HCT116 (cell line): ENCODE results near the gene MDH2.

Source experiments
- EGR1 ChIP-seq: IDR thresholded peaks from 2 replicates; pipeline ENCODE4 v1.6.1; 2012; ENCODE audit warnings: low read depth
- EZH2 ChIP-seq: fragments of 200-600 bp; sonication (generic); IDR thresholded peaks from 2 replicates; pipeline ENCODE4 v1.6.1; 2017; ENCODE audit warnings: antibody characterized with exemption, mixed run types
- JUND ChIP-seq: IDR thresholded peaks from 2 replicates; pipeline ENCODE4 v1.6.1; 2012
- POLR2A ChIP-seq: IDR thresholded peaks from 2 replicates; pipeline ENCODE4 v1.7.0; 2011; ENCODE audit warnings: borderline replicate concordance; ENCODE audit not compliant: insufficient read depth, insufficient read length; ENCODE audit errors: extremely low read depth
- POLR2AphosphoS5 ChIP-seq: IDR thresholded peaks from 2 replicates; pipeline ENCODE4 v1.6.1; 2011; ENCODE audit warnings: mild to moderate bottlenecking, low read depth, low read length, moderate library complexity
- SIN3A ChIP-seq: IDR thresholded peaks from 2 replicates; pipeline ENCODE4 v1.6.1; 2012; ENCODE audit warnings: low read depth
- SP1 ChIP-seq: IDR thresholded peaks from 2 replicates; pipeline ENCODE4 v1.6.1; 2012; ENCODE audit warnings: low read depth
- YY1 ChIP-seq: IDR thresholded peaks from 2 replicates; pipeline ENCODE4 v1.6.1; 2011; ENCODE audit warnings: low read length, low read depth, moderate library complexity, mild to moderate bottlenecking; ENCODE audit not compliant: insufficient replicate concordance; ENCODE audit errors: extremely low read depth
- ZNF274 ChIP-seq: fragments of 200-500 bp; sonication (Bioruptor generic); IDR thresholded peaks from 2 replicates; pipeline ENCODE4 v1.6.1; 2014; ENCODE audit warnings: mild to moderate bottlenecking, low read depth, low read length, inconsistent platforms
- TF ChIP-seq, protein P1 (sequence below), 3 experiments: fragments of 200-600 bp in 1 of 3; sonication (generic) in 1 of 3; IDR thresholded peaks in 2 of 3; conservative IDR thresholded peaks in 1 of 3; 2 replicates each; pipeline ENCODE4 v1.5.1; 2012 to 2017; ENCODE audit warnings: low read depth in 2 of 3, low read length in 2 of 3, antibody characterized with exemption in 1 of 3, borderline replicate concordance in 1 of 3, control low read depth in 1 of 3, mild to moderate bottlenecking in 1 of 3, mixed read lengths in 1 of 3, mixed run types in 1 of 3, moderate library complexity in 1 of 3; ENCODE audit not compliant: insufficient read depth in 1 of 3
- TF ChIP-seq, protein P2 (sequence below): IDR thresholded peaks from 2 replicates; pipeline ENCODE4 v1.6.1; 2012; ENCODE audit warnings: low read depth
- TF ChIP-seq, protein P3 (sequence below): IDR thresholded peaks from 2 replicates; pipeline ENCODE4 v1.6.1; 2012
- TF ChIP-seq, protein P4 (sequence below): IDR thresholded peaks from 2 replicates; pipeline ENCODE4 v1.6.1; 2012

DNA sequence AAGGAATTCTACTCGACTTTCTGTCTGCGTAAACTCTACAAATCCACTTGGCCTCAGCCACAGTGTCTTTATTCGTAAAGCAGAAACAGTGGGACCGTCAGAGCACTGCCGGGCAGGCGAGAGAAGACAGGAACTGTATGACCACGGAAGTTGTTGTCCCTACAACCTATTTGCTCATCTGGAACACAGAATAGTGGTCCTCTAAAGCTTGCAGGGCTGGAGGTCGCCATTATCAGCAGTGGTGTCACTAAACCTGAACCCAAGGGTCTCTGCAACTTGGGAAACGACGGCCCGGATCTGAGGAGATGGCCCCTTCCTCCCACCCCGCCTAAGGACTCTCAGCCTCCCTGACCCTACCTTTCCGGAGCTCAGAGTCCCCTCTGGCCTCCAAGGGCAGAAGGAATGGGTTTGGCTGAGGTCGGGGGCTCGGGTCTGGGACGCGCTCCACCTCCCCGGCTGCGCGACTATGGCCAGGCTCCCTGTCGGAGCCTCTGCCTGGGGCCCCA is 548 bp upstream of the MDH2 start:
- no peak for TF ChIP-seq YY1
- TF ChIP-seq, protein P1, sequence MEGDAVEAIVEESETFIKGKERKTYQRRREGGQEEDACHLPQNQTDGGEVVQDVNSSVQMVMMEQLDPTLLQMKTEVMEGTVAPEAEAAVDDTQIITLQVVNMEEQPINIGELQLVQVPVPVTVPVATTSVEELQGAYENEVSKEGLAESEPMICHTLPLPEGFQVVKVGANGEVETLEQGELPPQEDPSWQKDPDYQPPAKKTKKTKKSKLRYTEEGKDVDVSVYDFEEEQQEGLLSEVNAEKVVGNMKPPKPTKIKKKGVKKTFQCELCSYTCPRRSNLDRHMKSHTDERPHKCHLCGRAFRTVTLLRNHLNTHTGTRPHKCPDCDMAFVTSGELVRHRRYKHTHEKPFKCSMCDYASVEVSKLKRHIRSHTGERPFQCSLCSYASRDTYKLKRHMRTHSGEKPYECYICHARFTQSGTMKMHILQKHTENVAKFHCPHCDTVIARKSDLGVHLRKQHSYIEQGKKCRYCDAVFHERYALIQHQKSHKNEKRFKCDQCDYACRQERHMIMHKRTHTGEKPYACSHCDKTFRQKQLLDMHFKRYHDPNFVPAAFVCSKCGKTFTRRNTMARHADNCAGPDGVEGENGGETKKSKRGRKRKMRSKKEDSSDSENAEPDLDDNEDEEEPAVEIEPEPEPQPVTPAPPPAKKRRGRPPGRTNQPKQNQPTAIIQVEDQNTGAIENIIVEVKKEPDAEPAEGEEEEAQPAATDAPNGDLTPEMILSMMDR (IDR thresholded peaks at IDR 0.05 in 2 of 3, conservative IDR thresholded peaks at IDR 0.05 in 1 of 3; ENCODE audit: borderline replicate concordance in 1 of 3, insufficient read depth in 1 of 3, low read depth in 2 of 3, low read length in 2 of 3): no peak
- TF ChIP-seq, protein P2, sequence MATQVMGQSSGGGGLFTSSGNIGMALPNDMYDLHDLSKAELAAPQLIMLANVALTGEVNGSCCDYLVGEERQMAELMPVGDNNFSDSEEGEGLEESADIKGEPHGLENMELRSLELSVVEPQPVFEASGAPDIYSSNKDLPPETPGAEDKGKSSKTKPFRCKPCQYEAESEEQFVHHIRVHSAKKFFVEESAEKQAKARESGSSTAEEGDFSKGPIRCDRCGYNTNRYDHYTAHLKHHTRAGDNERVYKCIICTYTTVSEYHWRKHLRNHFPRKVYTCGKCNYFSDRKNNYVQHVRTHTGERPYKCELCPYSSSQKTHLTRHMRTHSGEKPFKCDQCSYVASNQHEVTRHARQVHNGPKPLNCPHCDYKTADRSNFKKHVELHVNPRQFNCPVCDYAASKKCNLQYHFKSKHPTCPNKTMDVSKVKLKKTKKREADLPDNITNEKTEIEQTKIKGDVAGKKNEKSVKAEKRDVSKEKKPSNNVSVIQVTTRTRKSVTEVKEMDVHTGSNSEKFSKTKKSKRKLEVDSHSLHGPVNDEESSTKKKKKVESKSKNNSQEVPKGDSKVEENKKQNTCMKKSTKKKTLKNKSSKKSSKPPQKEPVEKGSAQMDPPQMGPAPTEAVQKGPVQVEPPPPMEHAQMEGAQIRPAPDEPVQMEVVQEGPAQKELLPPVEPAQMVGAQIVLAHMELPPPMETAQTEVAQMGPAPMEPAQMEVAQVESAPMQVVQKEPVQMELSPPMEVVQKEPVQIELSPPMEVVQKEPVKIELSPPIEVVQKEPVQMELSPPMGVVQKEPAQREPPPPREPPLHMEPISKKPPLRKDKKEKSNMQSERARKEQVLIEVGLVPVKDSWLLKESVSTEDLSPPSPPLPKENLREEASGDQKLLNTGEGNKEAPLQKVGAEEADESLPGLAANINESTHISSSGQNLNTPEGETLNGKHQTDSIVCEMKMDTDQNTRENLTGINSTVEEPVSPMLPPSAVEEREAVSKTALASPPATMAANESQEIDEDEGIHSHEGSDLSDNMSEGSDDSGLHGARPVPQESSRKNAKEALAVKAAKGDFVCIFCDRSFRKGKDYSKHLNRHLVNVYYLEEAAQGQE: no peak
- TF ChIP-seq POLR2A: no peak
- TF ChIP-seq SP1: no peak
- no peak for TF ChIP-seq POLR2AphosphoS5
- TF ChIP-seq EZH2: no peak
- TF ChIP-seq EGR1: no peak
- no peak for TF ChIP-seq SIN3A
- TF ChIP-seq, protein P3, sequence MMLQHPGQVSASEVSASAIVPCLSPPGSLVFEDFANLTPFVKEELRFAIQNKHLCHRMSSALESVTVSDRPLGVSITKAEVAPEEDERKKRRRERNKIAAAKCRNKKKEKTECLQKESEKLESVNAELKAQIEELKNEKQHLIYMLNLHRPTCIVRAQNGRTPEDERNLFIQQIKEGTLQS: no peak
- TF ChIP-seq, protein P4, sequence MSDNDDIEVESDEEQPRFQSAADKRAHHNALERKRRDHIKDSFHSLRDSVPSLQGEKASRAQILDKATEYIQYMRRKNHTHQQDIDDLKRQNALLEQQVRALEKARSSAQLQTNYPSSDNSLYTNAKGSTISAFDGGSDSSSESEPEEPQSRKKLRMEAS: no peak
- TF ChIP-seq ZNF274: no peak
- TF ChIP-seq JUND: no peak
